NCI-H748 (cell line): ENCODE data around the gene LRP1.

Source experiments
- DNase-seq: peaks from one replicate; lab custom pipeline; 2025; ENCODE audit not compliant: unreplicated experiment; lab: John Stamatoyannopoulos, UW

LRP1 gene

DNA sequence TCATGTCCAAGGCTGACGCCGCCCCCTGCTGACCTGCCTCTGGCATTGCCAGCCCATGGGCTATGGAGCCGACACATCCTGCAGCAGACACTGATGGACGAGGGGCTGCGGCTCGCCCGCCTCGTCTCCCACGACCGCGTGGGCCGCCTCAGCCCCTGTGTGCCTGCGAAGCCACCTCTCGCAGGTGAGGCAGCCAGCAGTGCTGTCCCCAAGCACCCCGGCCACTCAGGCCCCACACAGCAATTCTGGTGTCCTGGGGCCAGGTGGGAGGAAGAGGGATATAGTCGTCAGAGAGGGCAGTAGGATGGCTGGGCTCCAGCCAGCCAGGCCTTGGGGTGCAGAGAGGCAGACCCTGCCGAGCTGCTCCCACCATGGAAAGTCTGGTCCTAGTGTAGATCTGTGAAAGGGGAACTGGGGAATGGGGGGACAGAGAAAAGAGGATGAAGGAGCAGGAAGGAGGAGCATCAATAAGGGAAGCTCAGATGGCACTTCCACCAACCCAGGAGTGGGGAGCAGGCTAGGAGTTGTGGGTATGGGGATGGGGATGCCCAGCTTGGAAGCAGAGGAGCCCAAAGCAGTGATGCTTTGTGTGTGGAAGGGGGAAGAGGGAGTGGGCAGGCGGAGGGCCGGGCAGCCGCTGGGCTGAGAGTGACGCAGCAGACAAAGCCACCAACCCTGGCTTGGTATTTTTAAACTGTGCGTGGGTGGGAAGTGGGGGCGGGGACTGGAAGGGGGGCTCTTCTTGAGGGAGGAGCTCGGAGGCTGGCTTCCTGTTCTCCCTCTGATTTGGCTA lies 34.7 kb upstream of the LRP1 start:
- DNase-seq = peak; percentile 42

GRCh38 chr12:57094208-57095160 lies 33.8 kb upstream of the LRP1 start:
- DNase-seq = no peak

DNA sequence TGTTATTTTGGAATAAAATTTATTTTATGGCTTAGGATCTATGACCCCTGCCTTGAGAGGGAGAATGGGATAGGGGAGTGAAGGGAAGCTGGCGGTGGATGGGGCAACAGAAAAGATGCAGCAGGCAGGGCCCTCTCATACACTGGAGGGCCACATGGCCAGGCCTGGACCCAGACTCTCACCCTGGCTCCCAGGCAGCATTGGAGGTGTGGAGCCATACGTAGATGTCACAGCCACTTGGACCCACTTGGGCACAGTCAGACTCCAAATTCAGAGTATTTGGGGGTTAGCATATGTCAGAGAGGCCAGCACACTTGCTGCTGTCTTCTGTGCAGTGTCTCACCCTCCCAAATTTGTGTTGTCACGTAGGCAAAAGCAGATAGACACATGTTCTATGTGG lies 32.8 kb upstream of the LRP1 start:
- no peak for DNase-seq

- DNase-seq = peak; percentile 63
These were observed 32.1 kb upstream of the LRP1 start for GRCh38 chr12:57096099-57096572.

DNA sequence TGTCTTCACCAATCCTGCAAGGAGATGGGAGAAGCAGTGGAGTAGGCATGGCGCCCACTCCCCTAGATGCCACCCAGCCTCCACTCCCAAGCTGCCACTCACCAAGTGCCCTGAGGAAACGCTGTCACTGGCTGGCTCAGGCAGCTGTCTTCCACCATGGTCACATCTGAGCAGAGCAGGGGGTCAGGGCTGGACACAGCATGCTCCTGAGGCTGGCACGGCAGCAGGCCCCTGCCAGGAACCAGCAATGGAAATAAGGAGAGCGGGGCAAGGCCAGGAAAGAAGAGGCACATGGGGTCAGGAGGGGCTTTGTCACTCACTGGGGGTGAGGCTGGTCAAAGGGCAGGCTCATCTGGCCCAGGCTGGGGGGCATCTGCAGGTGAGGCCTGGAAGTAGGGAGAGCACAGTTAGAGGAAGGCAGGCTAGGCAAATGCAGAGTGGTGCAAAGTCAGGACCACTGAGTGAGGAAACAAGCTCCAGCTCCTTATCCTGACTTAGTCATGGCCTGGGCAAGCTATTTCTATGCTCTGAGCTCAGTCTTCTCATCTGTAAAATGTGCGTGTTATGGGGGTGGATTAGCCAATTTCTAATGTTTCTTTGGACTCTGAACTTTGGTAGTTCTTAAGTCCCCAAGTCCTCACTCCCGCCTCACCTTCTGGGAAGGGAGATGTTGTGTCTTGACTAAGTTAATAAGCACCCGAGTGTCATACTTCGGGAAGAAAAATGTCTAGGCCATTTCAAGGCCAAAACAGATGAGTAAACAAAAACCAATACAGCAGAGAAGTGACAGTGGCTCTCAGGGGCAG lies 31.3 kb upstream of the LRP1 start:
- DNase-seq = no peak

GRCh38 chr12:57097554-57097835 lies 30.8 kb upstream of the LRP1 start:
- no peak for DNase-seq

DNA sequence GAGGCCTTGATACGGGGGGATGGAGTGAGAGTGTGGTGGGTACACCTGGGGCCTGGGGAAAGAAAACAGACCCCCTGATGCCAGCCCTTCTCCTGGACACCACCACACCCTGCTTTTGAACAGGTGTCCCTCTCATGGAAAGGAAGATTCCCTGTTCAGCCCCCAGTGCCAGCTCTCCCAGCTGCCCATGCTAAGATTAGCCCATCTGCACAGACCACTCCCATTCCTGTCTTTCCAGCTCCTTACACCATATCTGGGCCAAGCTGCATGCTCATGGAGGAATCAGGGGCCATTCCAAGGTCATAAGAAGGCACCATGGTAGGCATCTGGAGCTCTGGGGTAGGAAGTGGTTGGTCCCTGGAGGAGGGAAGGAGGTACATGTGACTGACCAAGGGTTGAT lies 29.7 kb upstream of the LRP1 start:
- no peak for DNase-seq

DNA sequence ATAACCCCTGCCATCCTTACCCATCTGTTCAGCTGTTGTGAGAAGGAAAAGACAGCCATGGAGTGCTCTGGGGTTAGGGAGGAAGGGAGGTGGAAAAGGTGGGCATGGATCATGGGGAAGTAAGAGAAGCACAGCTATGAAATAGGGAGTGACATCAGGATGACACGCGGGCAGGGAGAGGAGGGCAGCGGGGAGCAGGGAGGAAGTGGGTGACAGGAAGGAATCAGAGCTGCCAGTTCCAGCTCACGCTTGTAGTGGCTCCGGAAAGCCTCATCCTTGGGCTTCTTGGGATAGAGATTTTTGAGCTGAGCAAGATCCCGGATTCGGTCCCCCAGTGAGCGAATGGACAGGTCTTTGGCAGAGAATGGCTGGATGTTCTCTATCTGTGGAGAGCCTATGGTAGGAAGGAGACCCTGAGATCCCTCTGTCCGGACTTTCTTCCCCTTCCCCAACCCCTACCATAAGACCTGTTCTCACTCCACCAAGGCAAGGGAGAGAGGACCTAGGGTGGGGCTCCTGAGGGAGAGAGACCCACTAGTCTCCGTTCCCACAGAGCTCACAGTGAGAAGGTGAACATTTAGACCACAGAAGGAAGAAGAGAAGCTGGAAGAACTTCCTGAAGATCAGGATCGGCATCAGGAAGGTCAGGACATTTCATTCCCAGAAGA lies 29.1 kb upstream of the LRP1 start:
- DNase-seq = no peak

- no peak for DNase-seq
These were observed 28.5 kb upstream of the LRP1 start for GRCh38 chr12:57099766-57100165.

GRCh38 chr12:57101892-57102695 lies 26.2 kb upstream of the LRP1 start:
- no peak for DNase-seq

DNA sequence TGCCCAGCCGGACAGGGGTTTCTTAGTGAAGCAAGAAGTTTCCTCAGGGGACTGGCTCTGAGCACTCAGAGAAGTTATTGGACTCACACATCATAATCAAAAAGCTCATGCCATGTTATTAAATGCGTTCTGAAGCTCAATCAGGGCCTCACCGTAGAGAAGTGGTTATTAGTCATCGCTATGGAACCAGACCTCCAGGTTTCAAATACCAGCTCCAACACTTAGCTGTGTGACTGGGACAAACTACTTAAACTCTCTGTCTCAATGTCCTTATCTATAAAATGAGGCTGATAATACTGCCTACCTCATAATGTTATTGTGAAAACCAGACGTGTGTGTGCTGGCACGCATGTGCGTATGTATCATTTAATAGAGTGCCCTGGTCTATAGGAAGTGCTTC lies 24.4 kb upstream of the LRP1 start:
- DNase-seq = no peak

GRCh38 chr12:57104292-57104910 lies 23.9 kb upstream of the LRP1 start:
- no peak for DNase-seq

DNA sequence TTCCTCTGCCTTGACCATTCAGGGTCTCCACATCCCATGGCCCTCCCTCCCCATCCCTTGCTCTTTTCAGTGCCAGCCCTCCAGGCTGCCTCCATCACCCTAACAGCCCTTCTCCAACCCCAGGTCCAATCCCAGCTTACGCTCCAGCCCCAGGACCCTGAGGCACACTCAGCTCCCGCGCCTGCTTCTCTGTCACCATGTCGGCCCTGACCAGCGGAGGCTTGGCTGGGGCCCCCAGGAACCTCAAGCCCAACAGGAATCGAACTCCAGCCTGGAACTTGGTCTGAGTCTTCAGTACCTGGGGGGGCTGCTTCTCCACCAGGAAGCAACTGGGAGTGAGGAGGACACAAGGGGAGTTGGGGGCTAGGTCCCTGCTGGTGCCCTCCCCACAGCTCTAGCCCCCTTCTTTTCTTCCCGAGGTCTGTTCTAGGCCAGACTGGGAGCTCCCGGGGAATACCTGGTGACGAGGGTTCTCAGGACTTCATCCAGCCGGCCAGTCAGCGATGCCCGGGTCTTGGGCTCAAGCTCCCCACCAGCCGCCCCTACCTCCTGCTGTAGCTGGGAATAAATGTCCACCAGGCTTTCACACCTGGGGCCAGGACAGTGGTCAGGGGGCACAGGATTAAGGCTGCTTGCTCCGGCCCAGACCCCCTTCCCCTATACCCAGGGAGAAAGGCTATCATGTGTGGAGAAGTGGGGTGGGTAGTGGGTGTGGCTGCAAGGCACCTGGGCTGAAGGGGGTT lies 23.1 kb upstream of the LRP1 start:
- no peak for DNase-seq

GRCh38 chr12:57106021-57106708 lies 22.1 kb upstream of the LRP1 start:
- DNase-seq = no peak

DNA sequence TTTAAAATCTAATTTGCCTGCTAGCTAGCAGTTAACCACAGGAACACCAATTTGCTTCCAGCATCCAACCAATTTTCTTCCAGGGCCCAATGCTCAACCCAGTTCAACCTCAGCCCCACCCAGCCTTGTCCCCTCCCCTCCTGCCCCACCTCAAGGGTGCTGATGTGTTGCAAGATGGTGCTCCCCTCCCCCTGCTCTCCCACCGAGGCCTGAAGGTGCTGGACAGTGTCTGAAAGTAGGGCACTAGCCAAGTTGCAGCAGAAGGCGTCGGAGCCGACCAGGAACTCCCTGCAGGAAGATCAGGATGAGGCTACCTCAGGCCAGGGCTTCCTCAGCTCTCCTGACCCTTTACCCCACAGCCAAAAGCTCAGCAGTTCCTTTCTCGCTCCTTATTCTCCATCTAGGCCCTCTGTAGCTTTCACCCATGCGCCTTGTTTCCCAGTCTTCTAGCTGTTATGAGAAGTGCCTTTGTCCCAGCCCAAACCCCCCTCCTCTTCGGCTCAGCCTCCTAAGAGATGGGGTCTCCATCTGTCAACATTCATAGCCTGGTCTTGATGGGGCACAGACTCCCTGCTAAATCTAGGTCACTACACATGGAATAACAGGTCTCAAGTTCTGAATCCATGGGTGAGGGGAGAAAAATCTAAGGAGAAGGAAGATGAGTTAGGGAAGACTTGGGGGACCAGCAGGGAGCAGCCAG lies 20.7 kb upstream of the LRP1 start:
- no peak for DNase-seq

DNA sequence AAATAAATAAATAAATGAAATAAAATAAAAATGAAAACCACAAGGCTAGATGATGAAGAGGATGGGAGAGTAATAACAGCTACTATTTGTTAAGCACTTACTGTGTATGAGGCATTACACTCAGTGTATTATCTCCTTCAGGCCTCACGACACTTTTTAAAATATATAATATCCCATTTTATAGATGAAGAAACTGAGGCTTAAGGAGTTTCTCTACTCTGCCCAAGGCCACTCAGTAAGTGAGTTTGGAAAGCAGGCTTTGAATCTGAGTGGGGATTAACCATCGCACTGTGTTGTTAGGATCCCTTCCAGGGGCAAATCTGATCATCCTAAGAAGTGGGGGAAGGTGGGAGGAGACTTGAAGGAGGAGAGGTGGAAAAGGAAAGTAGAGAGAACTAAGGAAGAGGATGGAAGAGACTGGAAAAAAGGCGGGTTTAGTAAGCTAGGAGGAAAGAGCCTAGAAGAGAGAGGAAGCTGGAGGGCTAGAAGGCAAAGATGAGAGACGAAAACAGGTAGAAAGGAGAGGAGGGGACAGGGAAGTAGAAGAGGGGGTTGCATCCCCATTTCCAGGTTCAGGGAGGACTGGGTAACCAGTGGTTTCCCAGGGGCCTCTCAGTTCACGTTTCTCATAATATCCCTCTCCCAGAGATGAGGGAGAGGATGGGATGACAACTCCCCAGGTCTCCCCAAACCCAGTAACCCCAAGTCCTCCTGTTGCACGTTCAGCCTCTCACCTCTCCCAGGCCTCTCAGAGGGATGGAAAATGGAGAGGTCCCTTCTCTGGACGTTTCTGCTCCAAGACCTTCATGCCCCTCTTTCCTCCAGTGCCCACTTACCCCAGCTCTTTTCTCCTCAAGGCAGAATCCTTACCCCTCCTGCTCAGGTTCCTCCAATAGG lies 18.8 kb upstream of the LRP1 start:
- DNase-seq = no peak
